Trophoblast cell (in vitro differentiated cells and primary cell): ENCODE results near the gene TTC32.

Experiments used
- DNase-seq, 2 donors: peaks; one replicate each; pipeline ENCODE4 v3.0.0-alpha.2; 2016
- H2AFZ ChIP-seq: 2 replicates; pipeline ENCODE4 v1.6.1; 2013; ENCODE audit warnings: low read length, moderate library complexity, mild to moderate bottlenecking; ENCODE audit not compliant: insufficient read depth, poor library complexity
- H2AK5ac ChIP-seq: 2 replicates; pipeline ENCODE4 v1.6.1; 2013; ENCODE audit warnings: mild to moderate bottlenecking, low read length
- H2BK120ac ChIP-seq: 2 replicates; pipeline ENCODE4 v1.6.1; 2013; ENCODE audit warnings: low read length, mild to moderate bottlenecking, moderate library complexity; ENCODE audit not compliant: insufficient read depth, poor library complexity
- H2BK12ac ChIP-seq: 2 replicates; pipeline ENCODE4 v1.6.1; 2013; ENCODE audit warnings: mild to moderate bottlenecking, low read length, moderate library complexity
- H2BK5ac ChIP-seq: 2 replicates; pipeline ENCODE4 v1.6.1; 2013; ENCODE audit warnings: low read length, low read depth, moderate library complexity, mild to moderate bottlenecking; ENCODE audit not compliant: poor library complexity
- H3K14ac ChIP-seq: 2 replicates; pipeline ENCODE4 v1.6.1; 2013; ENCODE audit warnings: mild to moderate bottlenecking, low read length
- H3K18ac ChIP-seq: 2 replicates; pipeline ENCODE4 v1.6.1; 2013; ENCODE audit warnings: mild to moderate bottlenecking, low read length
- H3K23ac ChIP-seq: 2 replicates; pipeline ENCODE4 v1.6.1; 2013; ENCODE audit warnings: low read length
- H3K27ac ChIP-seq: 2 replicates; pipeline ENCODE4 v1.5.1; 2013; ENCODE audit warnings: low read depth, mild to moderate bottlenecking, inconsistent platforms, low read length, moderate library complexity
- H3K27me3 ChIP-seq: 2 replicates; pipeline ENCODE4 v1.6.1; 2013; ENCODE audit warnings: inconsistent platforms, mild to moderate bottlenecking, low read length, moderate library complexity; ENCODE audit not compliant: insufficient read depth
- H3K36me3 ChIP-seq, 2 experiments: 1 replicate in 1 of 2; 2 replicates in 1 of 2; pipeline ENCODE4 v1.6.1; 2013; ENCODE audit warnings: low read length in 2 of 2, mild to moderate bottlenecking in 2 of 2, moderate library complexity in 1 of 2; ENCODE audit not compliant: insufficient read depth in 2 of 2, control insufficient read depth in 1 of 2
- H3K4ac ChIP-seq: 2 replicates; pipeline ENCODE4 v1.6.1; 2013; ENCODE audit warnings: low read depth, mild to moderate bottlenecking, low read length, moderate library complexity
- H3K4me1 ChIP-seq, 2 experiments: 1 replicate in 1 of 2; 2 replicates in 1 of 2; pipeline ENCODE4 v1.6.1; 2013; ENCODE audit warnings: low read length in 2 of 2, mild to moderate bottlenecking in 2 of 2, moderate library complexity in 1 of 2; ENCODE audit not compliant: insufficient read depth in 2 of 2, control insufficient read depth in 1 of 2
- H3K4me2 ChIP-seq: 2 replicates; pipeline ENCODE4 v1.6.1; 2013; ENCODE audit warnings: inconsistent platforms, mild to moderate bottlenecking, low read length, moderate library complexity
- H3K4me3 ChIP-seq: 2 replicates; pipeline ENCODE4 v1.5.1; 2013; ENCODE audit warnings: mild to moderate bottlenecking, low read depth, low read length, inconsistent platforms
- H3K79me1 ChIP-seq: one replicate; pipeline ENCODE4 v1.6.1; 2013; ENCODE audit warnings: low read length
- H3K79me2 ChIP-seq: 2 replicates; pipeline ENCODE4 v1.6.1; 2013; ENCODE audit warnings: low read length, mild to moderate bottlenecking; ENCODE audit not compliant: control insufficient read depth, insufficient read depth, poor library complexity
- H3K9ac ChIP-seq: 2 replicates; pipeline ENCODE4 v1.6.1; 2013; ENCODE audit warnings: mild to moderate bottlenecking, low read length
- H3K9me3 ChIP-seq: 2 replicates; pipeline ENCODE4 v1.6.1; 2013; ENCODE audit warnings: low read depth, mild to moderate bottlenecking, control low read depth, inconsistent platforms, low read length; ENCODE audit not compliant: insufficient read depth
- H4K12ac ChIP-seq: 2 replicates; pipeline ENCODE4 v1.6.1; 2013; ENCODE audit warnings: low read depth, mild to moderate bottlenecking, low read length, moderate library complexity
- H4K8ac ChIP-seq: 2 replicates; pipeline ENCODE4 v1.6.1; 2013; ENCODE audit warnings: low read depth, mild to moderate bottlenecking, low read length, moderate library complexity
- H4K91ac ChIP-seq: one replicate; pipeline ENCODE4 v1.6.1; 2013; ENCODE audit warnings: low read depth, mild to moderate bottlenecking, low read length, moderate library complexity
- whole genome bisulfite sequencing: extraction: QIAGEN DNeasy Blood & Tissue Kit; methylation state at CpG from one replicate; pipeline ENCODE4 v1.1.7; 2013; ENCODE audit warnings: missing lambda C conversion rate; ENCODE audit not compliant: insufficient read length, insufficient coverage; ENCODE audit errors: extremely low coverage; 5-methylcytosine and 5-hydroxymethylcytosine counted together

Gene TTC32

DNA sequence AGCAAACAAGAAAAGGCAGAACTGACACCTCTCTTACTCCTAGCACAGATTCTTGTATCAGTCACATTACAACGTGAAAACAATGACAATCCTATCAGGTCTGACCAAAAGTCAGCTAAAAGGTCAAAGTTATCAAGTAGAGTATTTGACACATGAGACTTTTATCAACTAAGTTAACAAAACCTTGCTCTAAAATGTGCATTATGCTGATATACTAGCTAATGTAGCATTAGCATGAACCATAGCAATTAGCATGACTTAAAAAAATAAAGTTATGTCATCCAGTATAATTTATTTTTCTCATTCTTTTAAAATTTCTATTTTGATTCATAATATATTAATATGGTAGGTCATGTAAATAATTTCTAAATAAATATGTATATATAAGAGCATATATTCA lies 41.4 kb upstream of the TTC32 start:
- Histone ChIP-seq H3K4me1 (no peaks in the 10 kb centered on the region), H2AFZ (no peak overlapping the region), H2AK5ac (no peak overlapping the region), H3K27ac (no peak overlapping the region), H4K12ac (no peak overlapping the region), H3K4me2 (no peak overlapping the region), H3K79me2 (no peaks in the 10 kb centered on the region), H3K14ac (no peak overlapping the region), H4K8ac (no peak overlapping the region), H3K9me3 (no peaks in the 10 kb centered on the region), H2BK120ac (no peak overlapping the region), H3K27me3 (no peaks in the 10 kb centered on the region), H3K18ac (no peak overlapping the region), H3K23ac (no peak overlapping the region), H3K4ac (no peak overlapping the region), H3K79me1 (no peaks in the 10 kb centered on the region), H2BK12ac (no peak overlapping the region), H3K36me3 (no peaks in the 10 kb centered on the region), H3K4me3 (no peak overlapping the region), H4K91ac (no peak overlapping the region), H3K9ac (no peak overlapping the region), H2BK5ac (no peak overlapping the region)
- no peak for DNase-seq
- WGBS = no CpG with 5 or more reads among the region's 1 CpG

DNA sequence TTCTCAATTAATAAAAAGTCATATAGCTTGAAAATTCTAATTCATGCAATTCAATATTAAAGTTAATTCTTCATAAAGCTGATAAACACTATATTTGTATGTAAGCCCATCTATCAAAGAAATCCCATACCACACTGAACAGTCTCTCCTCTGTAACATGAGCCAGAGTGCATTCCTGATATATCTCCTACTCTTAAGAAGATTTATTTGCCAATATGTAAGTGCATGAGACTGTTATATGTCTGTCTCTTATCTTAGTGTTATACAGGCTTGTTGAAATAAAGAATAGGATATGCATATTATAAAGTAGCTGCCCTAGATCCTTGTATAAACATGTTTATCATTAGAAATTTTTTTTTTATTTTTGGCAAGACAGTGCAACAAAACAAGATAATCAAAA lies 40.4 kb upstream of the TTC32 start:
- H2AFZ ChIP-seq = no peak overlapping the region
- no peak overlapping the region for H4K12ac ChIP-seq
- H4K8ac ChIP-seq = no peak overlapping the region
- H3K18ac ChIP-seq = no peak overlapping the region
- H2BK12ac ChIP-seq = no peak overlapping the region
- H3K9me3 ChIP-seq = no peaks in the 10 kb centered on the region
- no peak overlapping the region for H2BK120ac ChIP-seq
- H3K79me2 ChIP-seq = no peaks in the 10 kb centered on the region
- no peak overlapping the region for H3K4me3 ChIP-seq
- H3K27ac ChIP-seq = no peak overlapping the region
- no peak overlapping the region for H2AK5ac ChIP-seq
- no peak overlapping the region for H3K4me2 ChIP-seq
- H3K9ac ChIP-seq = no peak overlapping the region
- no peak overlapping the region for H3K4ac ChIP-seq
- H3K14ac ChIP-seq = no peak overlapping the region
- no peak overlapping the region for H3K23ac ChIP-seq
- H3K4me1 ChIP-seq = no peaks in the 10 kb centered on the region
- H3K27me3 ChIP-seq = no peaks in the 10 kb centered on the region
- H3K36me3 ChIP-seq = peaks cover 0 to 2% of the 10 kb centered on the region in 2 experiments
- no peaks in the 10 kb centered on the region for H3K79me1 ChIP-seq
- H4K91ac ChIP-seq = no peak overlapping the region
- DNase-seq = no peak
- H2BK5ac ChIP-seq = no peak overlapping the region

DNA sequence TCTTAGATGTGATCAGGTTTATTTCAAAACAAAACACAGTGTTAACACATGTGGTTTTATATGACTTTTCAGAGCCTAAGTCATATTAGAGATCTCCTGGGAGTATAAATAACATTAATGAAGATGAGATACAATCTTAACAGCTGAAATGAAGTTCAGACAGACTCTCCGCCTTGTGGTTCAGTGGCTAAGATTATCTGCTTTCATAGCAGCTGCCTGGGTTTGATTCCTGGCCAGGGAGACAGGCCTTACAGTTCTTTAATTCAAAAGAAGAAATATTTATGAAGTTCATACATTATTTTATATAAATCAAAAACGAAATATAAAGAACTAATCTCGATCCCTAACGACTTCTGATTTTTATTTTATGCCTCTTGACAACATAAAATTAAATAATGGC lies 35.2 kb upstream of the TTC32 start:
- no peaks in the 10 kb centered on the region for H3K9me3 ChIP-seq
- H3K23ac ChIP-seq = no peak overlapping the region
- no peaks in the 10 kb centered on the region for H3K79me2 ChIP-seq
- H4K12ac ChIP-seq = no peak overlapping the region
- no peak overlapping the region for H3K4me3 ChIP-seq
- H3K27ac ChIP-seq = no peak overlapping the region
- H2BK12ac ChIP-seq = no peak overlapping the region
- H3K4ac ChIP-seq = no peak overlapping the region
- WGBS = no CpG with 5 or more reads among the region's 4 CpGs
- H3K4me1 ChIP-seq = peaks cover 0 to 2% of the 10 kb centered on the region in 2 experiments
- peaks cover 0 to 3% of the 10 kb centered on the region in 2 experiments for H3K36me3 ChIP-seq
- no peak overlapping the region for H2BK120ac ChIP-seq
- H3K4me2 ChIP-seq = no peak overlapping the region
- H3K79me1 ChIP-seq = peaks cover 3% of the 10 kb centered on the region
- H2AFZ ChIP-seq = no peak overlapping the region
- no peak overlapping the region for H4K8ac ChIP-seq
- no peak overlapping the region for H3K18ac ChIP-seq
- no peak overlapping the region for H3K14ac ChIP-seq
- DNase-seq = no peak
- no peak overlapping the region for H3K9ac ChIP-seq
- H2AK5ac ChIP-seq = no peak overlapping the region
- H2BK5ac ChIP-seq = no peak overlapping the region
- no peaks in the 10 kb centered on the region for H3K27me3 ChIP-seq
- H4K91ac ChIP-seq = no peak overlapping the region

DNA sequence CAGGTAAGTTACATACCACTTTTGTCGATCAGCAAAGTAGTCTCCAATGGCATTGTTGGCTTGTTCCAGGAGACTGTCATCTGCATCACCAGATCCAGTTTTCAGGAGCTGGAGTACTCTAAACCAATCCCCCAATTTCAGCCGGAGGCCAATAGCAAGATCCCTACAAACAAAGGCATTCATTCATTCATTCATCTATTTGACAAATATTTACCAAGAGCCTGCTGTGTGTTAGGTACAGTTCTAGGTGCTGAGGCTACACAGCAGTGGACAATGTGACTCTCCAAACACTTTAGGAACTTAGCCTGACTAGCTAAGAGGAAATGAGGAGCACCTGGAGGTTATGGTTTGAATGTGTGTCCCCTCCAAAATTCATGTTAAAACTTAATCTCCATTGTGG lies 34.4 kb upstream of the TTC32 start:
- H2AFZ ChIP-seq = no peak overlapping the region
- WGBS = no CpG with 5 or more reads among the region's 2 CpGs
- peaks cover 0 to 3% of the 10 kb centered on the region in 2 experiments for H3K36me3 ChIP-seq
- no peak overlapping the region for H4K12ac ChIP-seq
- no peak overlapping the region for H2BK5ac ChIP-seq
- H4K91ac ChIP-seq = no peak overlapping the region
- no peak overlapping the region for H2BK12ac ChIP-seq
- no peaks in the 10 kb centered on the region for H3K27me3 ChIP-seq
- no peak overlapping the region for H2AK5ac ChIP-seq
- H3K9ac ChIP-seq = no peak overlapping the region
- no peak overlapping the region for H2BK120ac ChIP-seq
- H3K4me3 ChIP-seq = no peak overlapping the region
- peaks cover 3% of the 10 kb centered on the region for H3K79me1 ChIP-seq
- no peaks in the 10 kb centered on the region for H3K9me3 ChIP-seq
- H3K4me1 ChIP-seq = peaks cover 0 to 2% of the 10 kb centered on the region in 2 experiments
- no peak overlapping the region for H3K4ac ChIP-seq
- H4K8ac ChIP-seq = no peak overlapping the region
- H3K23ac ChIP-seq = no peak overlapping the region
- H3K4me2 ChIP-seq = no peak overlapping the region
- DNase-seq = no peak
- no peaks in the 10 kb centered on the region for H3K79me2 ChIP-seq
- H3K27ac ChIP-seq = no peak overlapping the region
- no peak overlapping the region for H3K14ac ChIP-seq
- no peak overlapping the region for H3K18ac ChIP-seq
